Stimulated activated CD4-positive, alpha-beta T cell treated with anti-CD3 and anti-CD28 coated beads, Interleukin-15, amount 100 ng/mL, for 1 hour (primary cell): ENCODE data around the gene CYP27A1.
"Not testable (repeated sequence)": the region's sequence is repeated elsewhere in the genome, so short reads cannot be mapped to it uniquely, and the experiment has no call there.

ENCODE experiments used
- DNase-seq, 2 donors: peaks; one replicate each; pipeline ENCODE4 v3.0.0-alpha.2; 2020; ENCODE audit warnings: low read depth in 1 of 2, low spot score in 1 of 2

Gene CYP27A1

DNA sequence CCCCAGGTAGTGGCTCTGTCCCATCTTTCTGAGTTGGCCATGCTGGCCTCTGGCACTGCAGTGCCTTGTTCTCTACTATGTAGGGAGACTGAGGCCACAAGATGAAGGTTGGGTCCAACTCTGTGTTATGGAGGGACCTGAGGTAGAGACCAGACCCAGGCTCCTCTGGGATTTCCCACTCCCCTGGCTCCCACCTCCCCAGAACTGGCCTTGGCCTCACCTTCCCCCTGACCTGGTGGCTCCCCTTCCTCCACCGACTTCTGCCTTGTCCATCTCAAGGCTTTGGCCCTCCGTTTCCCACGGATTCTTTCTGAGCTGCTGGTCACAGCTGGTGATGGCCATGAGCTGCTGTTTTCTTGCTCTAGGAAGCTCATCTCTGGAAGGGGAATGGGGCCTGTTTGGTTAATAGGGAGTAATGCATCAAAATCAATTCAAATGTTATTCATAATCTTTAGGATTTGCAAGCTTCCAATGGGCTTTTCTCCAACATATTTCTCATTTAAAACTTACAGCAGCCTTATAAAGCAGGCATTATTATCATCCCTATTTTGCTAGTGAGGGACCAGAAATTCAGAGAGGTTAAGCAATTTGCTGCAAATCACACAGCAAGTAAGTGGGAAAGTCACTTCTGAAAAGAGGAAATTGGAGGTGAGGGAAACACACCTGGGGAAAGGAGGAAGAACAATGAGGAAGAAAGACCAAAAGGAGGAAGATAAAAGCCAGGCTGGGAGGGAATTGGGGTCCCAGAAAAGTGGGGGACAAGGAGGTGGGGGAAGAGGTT is 48.8 kb downstream of the CYP27A1 start:
- DNase-seq: no peak

DNA sequence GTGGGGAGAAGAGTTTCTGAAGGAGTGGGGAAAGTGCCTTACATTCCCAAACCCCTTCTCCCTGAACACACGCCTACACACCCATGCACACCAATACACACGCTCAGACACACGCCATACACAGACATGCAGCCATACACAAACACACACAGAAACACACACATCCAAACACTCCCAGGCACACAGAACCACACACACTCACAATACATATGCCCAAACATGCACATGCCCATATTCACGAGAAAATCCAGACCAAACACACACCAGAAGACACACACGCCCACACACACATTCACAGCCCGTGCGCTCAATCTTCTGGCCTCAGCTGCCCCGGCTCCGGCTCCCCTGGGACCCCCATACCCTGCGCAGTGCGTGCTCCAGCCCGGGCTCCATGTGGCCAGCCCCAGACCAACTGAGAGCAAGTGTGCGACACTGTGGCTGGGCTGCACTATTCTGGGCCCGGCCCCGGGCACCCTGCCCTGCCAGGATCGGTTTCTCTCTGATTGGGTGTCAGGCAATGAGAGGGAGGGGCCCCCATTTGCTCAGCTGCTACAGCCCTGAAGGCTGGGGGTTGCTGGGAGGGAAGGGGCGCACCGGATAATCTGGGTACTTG is 49.5 kb downstream of the CYP27A1 start, which contains the start of gene PRKAG3:
Gene PRKAG3 (minus strand): TSS at position 426 of the 613 bp plus-strand sequence.
- DNase-seq: no peak

DNA sequence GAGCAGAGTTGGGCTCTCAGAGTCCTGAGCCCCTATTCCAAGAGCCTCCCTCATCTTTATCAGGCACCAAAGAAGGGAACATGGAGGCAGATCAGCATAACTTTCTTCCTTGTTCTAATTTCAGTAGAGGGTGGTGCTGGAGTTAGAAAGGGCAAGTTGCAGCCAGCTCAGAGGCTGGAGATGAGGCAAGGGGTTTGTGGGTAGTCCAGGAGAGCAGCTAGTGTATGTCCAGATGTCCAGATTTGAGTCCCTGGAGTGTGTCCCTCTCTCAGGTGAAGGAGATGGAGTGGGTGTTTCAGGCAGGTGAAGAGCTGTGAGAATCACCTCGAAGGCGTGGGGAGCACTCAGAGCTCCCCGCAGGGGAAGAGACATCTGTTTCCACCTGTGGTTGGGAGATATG is 50.1 kb downstream of the CYP27A1 start:
- no peak for DNase-seq

DNA sequence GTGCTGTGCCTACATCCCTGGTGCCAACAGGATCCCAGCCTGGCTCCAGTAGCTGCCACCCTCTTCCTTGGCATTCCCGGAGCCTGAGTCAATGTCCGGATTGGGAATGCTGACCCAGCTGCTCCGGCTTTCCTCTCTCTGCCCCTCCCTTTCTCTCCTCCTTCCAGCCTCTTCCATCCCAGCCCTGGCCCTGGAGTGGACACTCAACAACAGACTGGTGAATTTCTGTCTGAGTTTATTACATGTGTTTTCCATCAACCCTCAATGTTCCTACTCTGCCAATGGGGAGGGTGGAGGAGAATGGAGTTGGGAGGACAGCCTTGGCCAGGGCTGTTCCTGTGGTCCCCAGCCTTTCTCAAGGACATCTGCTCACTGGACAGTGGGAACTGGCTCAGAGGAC is 50.6 kb downstream of the CYP27A1 start:
- DNase-seq: no peak

DNA sequence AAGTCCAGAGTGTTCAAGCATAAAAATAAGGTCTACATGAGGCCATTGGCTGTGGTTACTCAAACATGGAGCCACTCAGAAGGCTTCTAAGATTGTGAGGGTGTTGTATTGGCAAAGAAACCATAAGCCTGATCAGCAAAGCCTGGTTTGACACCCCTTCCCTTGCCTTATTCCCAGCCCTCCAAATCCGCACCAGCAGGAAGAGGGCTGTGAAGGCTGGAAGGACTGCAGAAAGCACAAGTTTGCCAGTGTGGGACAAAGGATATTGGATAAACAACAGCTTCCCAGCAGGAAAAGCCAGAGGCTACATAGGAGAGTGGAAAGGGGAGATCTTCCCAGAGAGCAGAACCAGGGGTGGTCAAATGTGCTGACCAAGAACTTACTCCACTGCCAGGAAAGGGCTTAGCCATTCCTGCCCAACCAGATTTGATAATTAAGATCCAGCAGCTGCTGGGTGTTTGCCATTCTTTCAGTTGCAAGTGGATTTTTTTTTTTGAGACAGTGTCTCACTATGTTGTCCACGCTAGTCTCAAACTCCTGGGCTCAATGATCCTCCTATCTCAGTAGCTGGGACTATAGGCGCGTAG is 51.2 kb downstream of the CYP27A1 start:
- DNase-seq: no peak

DNA sequence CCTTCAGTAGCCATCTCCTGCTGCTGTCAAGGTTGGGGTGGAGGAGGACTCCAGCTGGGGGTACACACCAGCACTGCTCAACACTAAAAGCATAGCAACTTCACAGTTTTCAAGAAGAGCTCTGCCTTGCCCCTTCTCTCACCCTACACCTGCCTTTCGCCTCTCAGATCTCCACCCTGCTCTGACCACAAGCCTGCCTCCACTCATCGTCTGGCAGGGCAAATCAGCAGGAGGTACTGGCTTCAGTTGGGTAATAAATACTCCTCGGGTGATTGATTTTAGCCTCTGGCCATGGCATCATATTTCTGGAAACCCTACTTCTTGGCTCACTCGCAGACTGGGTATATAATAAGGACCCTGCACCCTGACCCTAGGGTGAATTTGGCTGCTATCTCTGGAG is 52.7 kb downstream of the CYP27A1 start:
- no peak for DNase-seq

DNA sequence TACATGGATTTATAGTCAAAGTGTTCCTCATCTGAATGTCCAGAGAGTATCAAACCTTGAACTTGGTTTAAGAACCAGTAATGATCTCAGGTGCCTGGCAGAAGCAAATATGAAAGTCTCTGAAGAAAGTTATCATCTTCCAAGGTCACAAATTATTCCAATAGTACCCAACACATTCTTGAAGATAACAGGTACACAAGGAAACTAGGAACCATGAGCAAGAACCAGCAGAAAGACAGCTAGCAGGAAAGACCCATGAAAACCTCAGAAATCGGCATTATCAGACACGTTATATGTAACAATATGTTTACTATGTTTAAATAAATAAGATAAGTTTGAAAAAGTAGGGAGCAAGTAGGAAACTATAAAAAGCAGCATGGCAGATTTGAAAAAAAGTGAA is 55.5 kb downstream of the CYP27A1 start:
- no peak for DNase-seq

DNA sequence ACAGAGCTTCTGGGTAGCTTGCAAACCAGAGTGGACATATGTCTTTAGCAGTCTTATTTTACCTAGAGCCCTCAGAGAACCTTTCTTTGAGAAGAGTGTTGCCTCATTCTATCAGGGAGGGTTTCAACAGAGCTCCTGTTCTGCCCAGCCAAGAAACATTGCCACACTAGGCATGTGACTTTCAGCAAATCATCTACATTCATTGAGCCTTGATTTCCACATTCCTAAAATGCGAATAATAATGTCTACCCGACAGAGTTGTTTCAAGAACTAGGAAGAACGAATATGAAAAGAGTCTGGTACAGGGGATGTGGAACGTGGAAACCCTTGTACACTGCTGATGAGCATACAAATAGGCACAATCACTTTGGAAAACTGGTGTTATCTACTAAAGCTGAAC is 57.5 kb downstream of the CYP27A1 start:
- no peak for DNase-seq

DNA sequence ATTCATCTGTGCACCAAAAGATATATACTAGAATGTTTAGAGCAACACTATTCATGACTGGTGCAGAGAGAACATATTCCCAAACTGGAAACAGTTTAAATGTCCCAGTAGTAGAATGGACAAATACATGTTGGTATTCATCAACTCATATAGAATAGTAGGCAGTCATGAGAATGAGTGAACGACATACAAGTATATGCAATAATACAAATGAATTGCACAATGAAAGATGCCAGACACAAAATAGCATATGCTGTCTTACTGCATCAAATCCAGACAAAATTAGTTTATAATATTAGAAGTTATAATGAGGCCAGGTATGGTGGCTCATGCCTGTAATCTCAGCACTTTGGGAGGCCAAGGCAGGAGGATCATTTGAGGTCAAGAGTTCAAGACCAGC is 57.9 kb downstream of the CYP27A1 start:
- DNase-seq: no peak

DNA sequence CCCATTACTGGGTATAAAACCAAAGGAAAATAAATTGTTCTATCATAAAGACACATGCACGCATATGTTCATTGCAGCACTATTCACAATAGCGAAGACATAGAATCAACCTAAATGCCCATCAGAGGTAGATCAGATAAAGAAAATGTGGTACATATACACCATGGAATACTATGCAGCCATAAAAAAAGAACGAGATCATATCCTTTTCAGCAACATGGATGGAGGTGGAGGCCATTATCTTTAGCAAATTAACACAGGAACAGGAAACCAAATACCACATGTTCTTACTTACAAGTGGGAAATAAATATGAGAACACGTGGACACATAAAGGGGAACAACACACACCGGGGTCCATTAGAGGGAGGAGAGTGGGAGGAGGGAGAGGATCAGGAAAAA is 62.4 kb downstream of the CYP27A1 start:
- not testable (repeated sequence) for DNase-seq

DNA sequence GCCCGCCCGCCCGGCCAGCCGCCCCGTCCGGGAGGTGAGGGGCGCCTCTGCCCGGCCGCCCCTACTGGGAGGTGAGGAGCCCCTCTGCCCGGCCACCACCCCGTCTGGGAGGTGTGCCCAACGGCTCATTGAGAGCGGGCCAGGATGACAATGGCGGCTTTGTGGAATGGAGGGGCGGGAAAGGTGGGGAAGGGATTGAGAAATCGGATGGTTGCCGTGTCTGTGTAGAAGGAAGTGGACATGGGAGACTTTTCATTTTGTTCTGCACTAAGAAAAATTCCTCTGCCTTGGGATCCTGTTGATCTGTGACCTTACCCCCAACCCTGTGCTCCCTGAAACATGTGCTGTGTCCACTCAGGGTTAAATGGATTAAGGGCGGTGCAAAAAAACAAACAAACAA is 65.0 kb downstream of the CYP27A1 start:
- DNase-seq: not testable (repeated sequence)

DNA sequence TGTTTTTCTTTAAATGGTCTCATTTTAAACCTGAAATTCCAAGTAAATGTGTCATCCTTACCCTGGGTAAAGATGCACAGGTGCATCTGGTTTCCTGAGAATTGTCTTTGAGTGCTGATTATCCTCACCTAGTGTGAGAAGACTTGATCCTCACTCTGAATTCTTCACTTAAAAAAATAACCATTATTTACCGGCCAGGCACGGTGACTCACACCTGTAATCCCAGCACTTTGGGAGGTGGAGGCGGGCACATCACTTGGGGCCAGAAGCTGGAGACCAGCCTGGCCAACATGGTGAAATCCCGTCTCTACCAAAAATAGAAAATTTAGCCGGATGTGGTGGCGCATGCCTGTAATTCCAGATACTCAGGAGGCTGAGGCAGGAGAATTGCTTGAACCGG is 67.8 kb downstream of the CYP27A1 start:
- DNase-seq: no peak

DNA sequence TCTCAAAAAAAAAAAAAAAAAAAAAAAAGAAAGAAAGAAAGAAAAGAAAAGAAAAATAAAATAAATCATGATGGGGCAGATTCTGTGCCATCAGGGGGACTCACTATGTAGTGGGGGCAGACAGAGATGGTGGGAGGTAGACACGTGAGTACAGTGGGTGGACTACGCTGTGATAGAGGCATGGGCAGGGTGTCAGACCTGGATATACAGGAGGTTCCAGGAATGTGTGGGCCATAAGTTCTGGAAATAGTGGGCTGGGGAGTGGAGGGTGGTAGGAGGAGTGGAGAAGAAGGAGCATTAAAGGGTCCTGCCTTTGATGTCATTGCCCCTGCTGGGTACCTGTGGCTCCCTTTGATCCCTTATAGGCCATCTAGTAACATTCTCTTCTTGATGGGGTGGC is 68.8 kb downstream of the CYP27A1 start:
- no peak for DNase-seq

DNA sequence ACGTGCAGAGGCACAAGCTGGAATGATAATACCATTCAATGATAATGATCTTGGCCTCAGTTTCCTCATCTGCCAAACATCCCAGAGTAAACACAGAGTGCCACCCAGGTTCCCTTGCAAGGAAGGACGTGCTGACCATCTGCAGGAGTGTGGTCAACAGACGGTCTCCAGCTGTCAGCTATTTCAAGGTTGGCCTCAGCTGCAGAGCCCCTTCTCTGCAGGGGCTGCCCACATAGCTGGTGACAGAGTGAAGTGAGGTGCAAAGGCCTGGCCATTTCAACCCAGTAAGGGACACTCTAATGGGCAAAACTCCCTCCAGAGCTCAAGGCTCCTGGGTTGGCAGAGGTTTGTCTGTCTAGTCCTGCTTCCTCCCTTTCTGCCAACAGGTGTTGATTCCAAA is 69.3 kb downstream of the CYP27A1 start:
- no peak for DNase-seq

DNA sequence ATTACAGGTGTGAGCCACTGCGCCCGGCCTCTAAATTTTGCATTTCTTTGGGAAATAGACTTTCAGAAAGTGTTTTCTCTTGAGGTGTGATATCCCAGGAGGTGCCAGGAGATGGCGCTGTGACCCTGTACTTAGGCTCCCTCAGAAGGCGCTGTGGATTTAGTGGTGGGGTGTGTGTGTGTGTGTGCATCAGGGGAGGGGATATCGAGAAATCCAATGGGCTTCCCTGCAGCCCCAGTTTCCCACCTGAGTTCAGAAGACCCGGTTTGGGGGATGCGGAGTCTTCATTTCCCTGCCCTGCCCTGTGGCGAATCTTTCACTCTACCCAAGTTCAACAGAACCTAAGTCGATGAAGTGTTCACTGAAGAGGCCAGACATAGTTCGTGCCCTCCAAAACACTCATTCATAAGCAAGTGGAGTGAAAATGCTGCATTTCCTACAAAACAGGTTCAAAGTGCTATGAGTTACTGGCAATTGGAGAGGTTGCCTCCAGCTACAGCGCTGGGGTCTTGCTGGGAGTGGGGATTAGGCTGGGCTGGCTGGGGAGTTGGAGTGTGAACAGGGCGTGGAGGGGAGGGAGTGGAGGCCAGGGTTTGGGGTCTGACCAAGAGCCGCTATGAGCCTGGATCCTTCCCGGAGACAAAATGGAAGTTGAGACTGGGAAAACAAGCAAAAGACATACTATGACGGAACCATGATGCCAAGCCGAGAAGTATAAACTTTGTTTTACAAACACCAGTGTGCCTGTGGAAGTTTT is 71.1 kb downstream of the CYP27A1 start:
- peak; percentile 41 to 50 for DNase-seq

DNA sequence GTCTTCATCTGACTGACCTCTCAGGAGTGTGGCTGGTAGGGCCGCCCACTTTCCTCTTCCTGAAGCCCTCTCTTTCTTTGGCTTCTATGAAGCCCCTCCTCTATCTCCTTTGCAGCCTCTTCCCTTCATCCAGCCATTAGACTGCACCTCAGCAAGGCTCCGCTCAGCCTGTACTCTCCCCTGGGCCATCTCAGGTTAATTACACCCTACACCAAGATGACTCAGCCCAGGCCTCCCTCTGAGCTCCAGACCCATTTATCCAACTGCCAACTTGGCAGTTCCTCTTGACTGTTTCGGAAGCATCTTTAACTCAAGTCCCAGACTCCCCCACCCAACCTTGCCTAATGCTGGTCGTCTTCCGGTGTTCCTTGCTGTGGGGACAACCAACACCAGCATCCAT is 71.8 kb downstream of the CYP27A1 start:
- DNase-seq: no peak

DNA sequence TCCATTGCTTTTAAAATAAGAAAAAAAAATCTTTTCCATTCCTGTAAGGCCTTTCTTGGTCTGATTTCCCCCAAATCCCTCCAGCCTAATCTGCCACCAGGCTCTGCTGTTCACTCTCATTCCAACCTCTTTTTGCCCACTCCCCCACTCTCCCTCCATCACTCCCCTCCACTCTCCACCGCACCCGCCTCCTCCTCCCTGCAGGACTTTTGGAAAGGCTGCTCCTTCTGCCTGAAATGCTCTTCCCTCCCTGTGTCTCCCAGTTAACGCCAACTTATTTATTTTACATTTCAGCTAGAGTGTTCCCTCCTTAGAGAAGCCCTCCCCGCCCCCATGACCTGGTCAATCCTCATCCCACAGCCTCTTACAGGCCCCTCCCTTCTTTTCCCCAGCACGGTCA is 72.9 kb downstream of the CYP27A1 start:
- no peak for DNase-seq

DNA sequence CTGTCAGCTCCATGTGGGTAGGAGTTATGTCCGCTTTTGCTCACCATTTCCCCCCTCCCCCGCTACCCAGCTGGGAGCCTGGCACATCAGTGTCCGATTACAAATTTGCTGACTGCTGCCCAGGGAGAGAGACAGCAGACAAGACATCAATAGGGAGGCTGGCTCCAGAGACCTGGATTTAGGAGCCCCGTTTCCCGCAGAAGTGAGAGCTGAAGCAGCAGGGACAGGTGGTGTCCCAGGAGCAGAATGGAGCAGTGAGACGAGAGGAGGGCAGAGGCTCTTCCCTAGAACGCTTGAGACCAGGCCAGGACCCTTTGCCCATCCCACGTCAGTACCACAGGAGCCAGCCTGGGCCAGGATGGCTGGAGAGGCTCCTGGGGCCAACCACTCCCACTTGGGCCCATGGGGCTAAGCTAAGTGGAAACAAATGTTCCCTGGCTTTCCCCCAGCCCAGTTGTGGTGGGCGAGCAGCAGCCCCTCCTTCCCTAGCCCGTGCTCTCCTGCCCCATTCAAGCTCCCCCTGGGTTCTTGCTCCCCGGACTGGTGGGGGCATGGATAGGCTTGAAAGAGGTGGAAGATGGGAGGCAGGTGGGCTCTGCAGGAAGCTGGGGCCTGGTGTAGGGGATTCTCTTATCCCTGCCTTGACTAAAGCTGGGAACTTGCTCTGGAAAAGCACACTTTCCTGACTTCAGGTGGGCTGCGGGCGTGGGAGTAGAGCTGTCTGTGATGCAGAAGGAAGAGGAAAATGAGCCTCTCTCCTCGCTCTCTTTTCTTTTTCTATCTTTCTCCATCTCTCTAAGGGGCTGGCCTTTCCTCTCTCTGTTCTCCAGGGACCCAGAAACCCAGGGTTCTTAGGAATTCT is 73.6 kb downstream of the CYP27A1 start:
- DNase-seq: no peak

DNA sequence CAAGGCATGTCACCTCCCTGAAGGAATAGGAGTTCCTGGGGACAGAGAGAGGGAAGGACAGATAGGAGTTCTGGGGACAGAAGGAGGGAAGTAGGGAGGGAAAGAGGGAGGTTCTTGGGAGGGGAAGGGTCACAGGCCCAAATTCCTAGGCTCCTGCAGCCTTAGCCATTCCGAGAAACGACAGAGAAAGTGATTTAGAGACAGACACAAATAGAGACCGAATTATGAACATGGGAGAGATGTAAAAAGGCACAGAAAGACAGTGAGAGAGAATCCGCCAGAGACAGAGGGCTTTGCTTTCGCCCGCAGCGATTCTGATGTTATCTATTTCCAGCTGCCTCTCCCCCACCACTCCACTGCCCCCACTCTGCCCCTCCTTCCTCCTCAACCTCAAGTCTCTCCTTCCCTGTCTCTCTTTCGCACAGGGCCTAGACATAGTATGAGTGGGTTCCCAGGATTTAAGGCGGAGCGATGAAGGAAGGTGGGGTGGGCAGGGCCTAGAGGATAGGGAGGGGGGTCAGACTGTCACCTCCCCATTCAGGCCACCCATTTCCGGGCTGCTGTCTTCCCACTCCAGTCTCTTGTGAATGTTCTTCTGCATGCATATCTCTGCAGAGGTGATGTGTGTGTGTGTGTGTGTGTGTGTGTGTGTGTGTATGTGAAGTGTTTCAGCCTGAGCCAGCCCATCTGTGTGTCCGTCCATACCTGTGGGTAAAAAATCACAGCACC is 74.4 kb downstream of the CYP27A1 start:
- DNase-seq: no peak

DNA sequence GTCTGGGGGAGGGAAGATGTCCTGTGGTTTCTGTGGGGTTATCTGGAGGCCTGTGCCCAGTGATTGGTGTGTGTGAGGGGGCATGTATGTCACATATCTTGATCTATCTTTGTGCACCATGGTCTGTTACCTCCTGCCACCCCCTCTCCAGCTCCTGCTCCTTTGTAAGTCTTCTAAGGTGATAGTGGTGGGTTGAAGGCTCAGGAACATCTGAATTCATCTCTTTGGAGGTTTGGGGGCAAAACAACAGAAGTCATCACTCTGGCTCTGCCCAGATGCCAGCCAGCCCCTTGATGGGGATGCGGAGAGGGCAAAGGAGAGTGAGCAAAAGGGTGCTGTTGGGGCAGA is 74.9 kb downstream of the CYP27A1 start:
- DNase-seq: no peak
